GM12872 (cell line): ENCODE results near the gene B4GALNT4.

Source experiments
- CTCF ChIP-seq: IDR thresholded peaks from 3 replicates; pipeline ENCODE4 v1.5.1; 2011; ENCODE audit warnings: low read depth, mild to moderate bottlenecking, low read length, moderate library complexity; ENCODE audit not compliant: insufficient read depth

The B4GALNT4 gene

DNA sequence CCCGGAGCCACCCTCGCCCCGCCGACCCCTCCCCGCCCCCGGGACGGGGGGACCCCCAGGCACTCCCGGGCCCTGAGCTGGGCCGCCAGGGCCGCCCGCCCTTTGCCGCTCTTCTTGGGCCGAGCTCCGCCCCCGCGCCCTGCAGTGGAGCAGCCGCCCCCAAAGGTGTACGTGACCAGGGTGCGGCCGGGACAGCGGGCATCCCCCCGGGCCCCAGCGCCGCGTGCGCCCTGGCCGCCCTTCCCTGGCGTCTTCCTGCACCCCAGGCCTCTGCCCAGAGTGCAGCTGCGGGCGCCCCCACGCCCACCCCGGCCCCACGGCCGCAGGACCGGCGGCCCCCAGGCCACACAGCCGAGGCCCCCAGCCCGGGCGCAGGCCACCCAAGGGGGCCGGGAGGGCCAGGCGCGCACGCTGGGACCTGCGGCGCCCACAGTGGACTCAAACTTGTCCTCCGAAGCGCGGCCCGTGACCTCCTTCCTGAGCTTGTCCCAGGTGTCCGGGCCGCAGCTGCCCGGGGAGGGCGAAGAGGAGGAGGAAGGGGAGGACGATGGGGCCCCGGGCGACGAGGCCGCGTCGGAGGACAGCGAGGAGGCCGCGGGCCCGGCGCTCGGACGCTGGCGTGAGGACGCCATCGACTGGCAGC, 7.4 kb downstream of the B4GALNT4 start:
- TF ChIP-seq CTCF = no peak

- TF ChIP-seq CTCF = no peak
Observed at GRCh38 chr11:377174-377865, 8.0 kb downstream of the B4GALNT4 start.

- TF ChIP-seq CTCF = no peak
Observed at GRCh38 chr11:377883-378500, 8.7 kb downstream of the B4GALNT4 start.

GRCh38 chr11:379205-380094, 10.2 kb downstream of the B4GALNT4 start:
- no peak for TF ChIP-seq CTCF

DNA sequence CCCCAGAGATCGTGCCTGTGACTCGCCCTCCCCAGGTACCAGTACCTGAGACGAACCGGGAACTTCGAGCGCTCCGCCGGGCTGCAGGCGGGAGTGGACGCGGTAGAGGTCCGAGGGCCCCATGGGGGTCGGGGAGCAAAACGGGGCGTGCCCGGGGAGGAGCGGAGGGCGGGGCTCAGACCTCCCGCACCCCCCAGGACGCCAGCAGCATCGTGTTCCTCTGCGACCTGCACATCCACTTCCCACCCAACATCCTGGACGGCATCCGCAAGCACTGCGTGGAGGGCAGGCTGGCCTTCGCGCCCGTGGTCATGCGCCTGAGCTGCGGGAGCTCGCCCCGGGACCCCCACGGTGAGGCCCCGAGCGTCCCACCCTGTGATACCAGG, 10.8 kb downstream of the B4GALNT4 start:
- no peak for TF ChIP-seq CTCF

DNA sequence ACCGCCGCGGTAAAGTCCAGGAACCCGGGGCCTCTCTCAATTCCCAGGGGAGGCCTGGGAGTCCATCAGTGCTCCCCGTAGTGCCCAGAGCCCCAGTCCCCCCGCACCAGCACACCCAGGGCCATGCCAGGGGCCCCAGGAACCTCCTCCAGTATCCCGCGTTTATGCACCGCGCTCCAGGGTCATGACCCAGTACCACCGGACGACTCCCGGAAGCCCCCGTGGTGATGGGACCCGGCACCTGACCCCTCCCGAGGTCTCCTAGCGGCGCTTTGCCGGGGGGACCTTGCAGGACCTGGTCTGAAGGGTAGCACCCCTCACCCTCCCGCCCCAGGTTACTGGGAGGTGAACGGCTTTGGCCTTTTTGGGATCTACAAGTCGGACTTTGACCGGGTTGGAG, 11.2 kb downstream of the B4GALNT4 start:
- TF ChIP-seq CTCF = no peak

DNA sequence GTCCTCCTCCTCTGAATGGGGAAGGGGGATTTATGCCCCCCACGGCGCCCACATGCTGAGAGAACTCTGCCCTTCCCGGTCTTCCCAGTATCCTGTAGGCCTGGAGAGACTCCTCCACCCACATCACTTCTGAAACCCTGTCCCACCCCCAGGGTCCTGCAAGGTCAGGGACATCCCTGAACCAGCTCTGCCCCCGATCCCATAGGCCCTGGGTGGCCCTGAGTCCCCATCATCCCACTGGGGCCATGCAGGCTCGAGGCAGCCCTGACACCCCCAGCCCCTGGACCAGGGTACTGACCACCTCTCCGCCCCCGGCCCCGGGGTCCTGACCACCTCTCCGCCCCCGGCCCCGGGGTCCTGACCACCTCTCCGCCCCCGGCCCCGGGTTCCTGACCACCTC, 11.7 kb downstream of the B4GALNT4 start:
- TF ChIP-seq CTCF = no peak
